Body of pancreas (tissue), 4 donors: Measurements from ENCODE around the gene RALGPS2.

Source experiments
- POLR2A ChIP-seq, 3 donors: fragments of 450-650 bp; IDR thresholded peaks; one replicate each; pipeline ENCODE4 v1.6.1; 2016; ENCODE audit warnings: antibody characterized with exemption in 3 of 3, mild to moderate bottlenecking in 2 of 3
- TF ChIP-seq, protein P1 (sequence below), 7 experiments: fragments of 450-650 bp in 4 of 7; fragments of 200-600 bp in 3 of 7; sonication (generic) in 3 of 7; IDR thresholded peaks; one replicate each; pipeline ENCODE4 v1.5.1; 2016 to 2019; ENCODE audit warnings: antibody characterized with exemption in 7 of 7

DNA sequence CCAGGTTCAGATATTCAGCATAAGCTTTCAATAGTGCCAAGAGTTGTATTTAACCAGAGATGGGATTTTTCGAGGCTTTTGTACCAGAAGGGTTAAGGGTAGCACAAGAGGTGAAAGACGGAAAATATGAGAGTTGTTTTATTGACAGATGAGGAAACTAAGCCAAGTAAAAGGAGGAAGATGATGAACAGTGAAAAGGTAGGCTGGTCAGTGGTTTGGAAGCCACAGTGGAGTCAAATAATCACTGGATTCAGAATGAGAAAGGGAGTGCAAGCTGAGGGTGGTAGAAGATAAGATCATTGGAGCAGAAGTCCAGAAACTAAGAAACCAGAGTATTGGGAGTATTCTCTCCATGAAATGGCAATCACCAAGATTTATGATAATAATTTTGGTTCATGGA lies 100.1 kb downstream of the RALGPS2 start:
- TF ChIP-seq, protein P1, sequence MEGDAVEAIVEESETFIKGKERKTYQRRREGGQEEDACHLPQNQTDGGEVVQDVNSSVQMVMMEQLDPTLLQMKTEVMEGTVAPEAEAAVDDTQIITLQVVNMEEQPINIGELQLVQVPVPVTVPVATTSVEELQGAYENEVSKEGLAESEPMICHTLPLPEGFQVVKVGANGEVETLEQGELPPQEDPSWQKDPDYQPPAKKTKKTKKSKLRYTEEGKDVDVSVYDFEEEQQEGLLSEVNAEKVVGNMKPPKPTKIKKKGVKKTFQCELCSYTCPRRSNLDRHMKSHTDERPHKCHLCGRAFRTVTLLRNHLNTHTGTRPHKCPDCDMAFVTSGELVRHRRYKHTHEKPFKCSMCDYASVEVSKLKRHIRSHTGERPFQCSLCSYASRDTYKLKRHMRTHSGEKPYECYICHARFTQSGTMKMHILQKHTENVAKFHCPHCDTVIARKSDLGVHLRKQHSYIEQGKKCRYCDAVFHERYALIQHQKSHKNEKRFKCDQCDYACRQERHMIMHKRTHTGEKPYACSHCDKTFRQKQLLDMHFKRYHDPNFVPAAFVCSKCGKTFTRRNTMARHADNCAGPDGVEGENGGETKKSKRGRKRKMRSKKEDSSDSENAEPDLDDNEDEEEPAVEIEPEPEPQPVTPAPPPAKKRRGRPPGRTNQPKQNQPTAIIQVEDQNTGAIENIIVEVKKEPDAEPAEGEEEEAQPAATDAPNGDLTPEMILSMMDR (IDR thresholded peaks at IDR 0.05) = no peak
- TF ChIP-seq POLR2A (IDR thresholded peaks at IDR 0.05) = no peak
